Upper lobe of left lung (tissue), 6 donors: ENCODE measurements around the gene THEMIS. TPM values are rescaled to one million over a fixed set of nuclear protein-coding genes. Genes with fewer than 3 reads are reported as not detected.

Experiments used
- ATAC-seq, 2 donors: fragments of 200-7000 bp; cut with Tn5 transposase; one replicate each; pipeline ENCODE4 v1.9.1; 2022; ENCODE audit warnings: mild to moderate bottlenecking in 2 of 2, moderate library complexity in 2 of 2; ENCODE audit not compliant: low FRiP score in 2 of 2
- DNase-seq, 2 donors: peaks; one replicate each; pipeline ENCODE4 v3.0.0-alpha.2; 2019 to 2020
- H3K27ac ChIP-seq, 4 donors: fragments of 200-600 bp; sonication (generic); one replicate each; pipeline ENCODE4 v1.5.1; 2016 to 2019
- H3K27me3 ChIP-seq, 4 donors: fragments of 200-600 bp; sonication (generic); one replicate each; pipeline ENCODE4 v1.5.1; 2017 to 2019
- H3K36me3 ChIP-seq, 4 donors: fragments of 200-600 bp; sonication (generic); one replicate each; pipeline ENCODE4 v1.5.1; 2016 to 2019
- H3K4me1 ChIP-seq, 4 donors: fragments of 200-600 bp; sonication (generic); one replicate each; pipeline ENCODE4 v1.5.1; 2018 to 2019
- H3K4me3 ChIP-seq, 4 donors: fragments of 200-600 bp; sonication (generic); one replicate each; pipeline ENCODE4 v1.5.1; 2017 to 2019; ENCODE audit warnings: mild to moderate bottlenecking in 2 of 4, moderate library complexity in 1 of 4
- H3K9me3 ChIP-seq, 4 donors: fragments of 200-600 bp; sonication (generic); one replicate each; pipeline ENCODE4 v1.5.1; 2018 to 2019
- CTCF ChIP-seq, 6 experiments: fragments of 450-650 bp in 4 of 6; fragments of 200-600 bp in 2 of 6; sonication (generic) in 2 of 6; IDR thresholded peaks; one replicate each; pipeline ENCODE4 v1.5.1; 2016 to 2019; ENCODE audit warnings: antibody characterized with exemption in 6 of 6
- EP300 ChIP-seq, 4 donors: sonication (generic); formaldehyde crosslinking; IDR thresholded peaks; one replicate each; pipeline ENCODE4 v1.5.1; 2017; ENCODE audit warnings: antibody characterized with exemption in 4 of 4, control low read depth in 2 of 4
- POLR2A ChIP-seq, 4 donors: fragments of 450-650 bp; IDR thresholded peaks; one replicate each; pipeline ENCODE4 v1.5.1; 2016 to 2017; ENCODE audit warnings: antibody characterized with exemption in 4 of 4, mild to moderate bottlenecking in 2 of 4
- POLR2AphosphoS5 ChIP-seq, 2 donors: sonication (generic); formaldehyde crosslinking; IDR thresholded peaks; one replicate each; pipeline ENCODE4 v1.5.1; 2017; ENCODE audit warnings: antibody characterized with exemption in 2 of 2
- WGBS, 2 donors: methylation state at CpG; one replicate each; pipeline ENCODE4 v1.1.5; 2017 to 2018; 5-methylcytosine and 5-hydroxymethylcytosine counted together
- total RNA-seq, 6 donors: library from RNA; depleted of rRNA in 4 of 6; stranded (reverse); fragments of >200 nt in 4 of 6; gene quantifications; one replicate each; pipeline versions ENCODE4 v1.1.0 to v1.2.1, GENCODE V29; 2016 to 2021
- donor health status: DM: no; HTN: no; CAD: no; lungs with moderate emphysema.
- donor health status: DM: no; HTN: yes; CAD: no; lungs with severe emphysema.

The THEMIS gene
- total RNA-seq, 6 donors from 2014 or later, result 1.5 to 7.8 (median 2.2) TPM

DNA sequence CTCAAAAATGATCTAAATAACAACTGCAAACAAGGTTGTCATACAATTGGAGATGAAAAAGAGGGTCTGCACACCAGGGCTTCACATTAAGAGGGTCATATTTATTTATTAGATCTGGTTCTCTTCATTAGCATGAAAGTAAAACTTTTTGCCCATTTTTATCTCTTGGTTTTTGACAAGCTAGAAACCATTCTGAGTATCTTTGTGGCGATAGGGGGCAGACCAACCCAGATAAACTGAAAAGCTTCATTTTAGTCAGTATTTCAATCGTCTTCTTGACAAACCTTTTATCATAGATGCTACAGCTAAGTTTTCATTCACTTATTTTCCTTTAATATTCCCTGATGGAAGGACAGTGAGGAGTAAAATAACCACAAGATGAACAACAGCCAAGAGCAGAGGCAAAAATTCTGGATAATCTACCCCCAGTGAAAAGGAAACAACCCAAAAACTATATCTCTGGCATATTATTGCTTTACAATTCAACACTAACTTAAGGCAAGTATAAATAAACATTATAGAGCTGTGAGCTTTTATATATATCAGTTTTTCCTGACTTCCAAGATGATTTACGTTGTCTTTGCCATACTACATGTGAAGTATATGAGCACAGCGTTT, 45.2 kb downstream of the THEMIS start:
- Histone ChIP-seq H3K27ac (no peak overlapping the region), H3K9me3 (no peaks in the 10 kb centered on the region), H3K36me3 (no peaks in the 10 kb centered on the region), H3K4me1 (no peaks in the 10 kb centered on the region), H3K4me3 (no peak overlapping the region), H3K27me3 (no peaks in the 10 kb centered on the region)
- ATAC-seq (no peak), DNase-seq (no peak)
- no peak for TF ChIP-seq EP300 (IDR thresholded peaks at IDR 0.05)
- TF ChIP-seq POLR2A (IDR thresholded peaks at IDR 0.05), result no peak
- peak in 3 of 6 experiments; percentile 24 to 28 (median 25) for TF ChIP-seq CTCF (IDR thresholded peaks at IDR 0.05)
- TF ChIP-seq POLR2AphosphoS5 (IDR thresholded peaks at IDR 0.05), result no peak
- WGBS, 2 donors, result 57% methylated on average over 4 of the region's 4 CpGs

DNA sequence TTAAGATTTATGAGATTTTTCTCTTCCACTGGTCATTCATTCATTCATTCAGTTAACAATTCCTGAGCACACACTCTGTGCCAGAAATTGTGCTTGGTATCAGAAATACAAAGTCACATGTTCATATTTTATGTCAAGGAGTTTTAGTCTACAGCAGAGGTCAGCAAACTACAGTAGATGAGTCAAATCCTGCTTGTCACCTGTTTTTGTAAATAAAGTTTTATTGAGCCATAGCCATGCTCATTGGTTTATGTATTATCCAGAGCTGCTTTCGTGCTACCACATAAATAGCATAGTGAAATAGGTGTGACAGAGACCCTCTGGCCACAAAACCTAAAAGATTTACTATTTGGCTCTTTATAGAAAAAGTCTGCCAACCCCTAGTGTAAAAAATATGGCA, 46.8 kb downstream of the THEMIS start:
- Histone ChIP-seq H3K27ac (no peak overlapping the region), H3K4me1 (no peaks in the 10 kb centered on the region), H3K27me3 (no peaks in the 10 kb centered on the region), H3K9me3 (no peaks in the 10 kb centered on the region), H3K36me3 (no peaks in the 10 kb centered on the region), H3K4me3 (no peak overlapping the region)
- DNase-seq (no peak), ATAC-seq (no peak)
- WGBS, 2 donors, result 83 to 87% methylated on average over 1 of the region's 1 CpG
- TF ChIP-seq POLR2AphosphoS5 (IDR thresholded peaks at IDR 0.05) (no peak), CTCF (IDR thresholded peaks at IDR 0.05) (no peak), POLR2A (IDR thresholded peaks at IDR 0.05) (no peak), EP300 (IDR thresholded peaks at IDR 0.05) (no peak)

DNA sequence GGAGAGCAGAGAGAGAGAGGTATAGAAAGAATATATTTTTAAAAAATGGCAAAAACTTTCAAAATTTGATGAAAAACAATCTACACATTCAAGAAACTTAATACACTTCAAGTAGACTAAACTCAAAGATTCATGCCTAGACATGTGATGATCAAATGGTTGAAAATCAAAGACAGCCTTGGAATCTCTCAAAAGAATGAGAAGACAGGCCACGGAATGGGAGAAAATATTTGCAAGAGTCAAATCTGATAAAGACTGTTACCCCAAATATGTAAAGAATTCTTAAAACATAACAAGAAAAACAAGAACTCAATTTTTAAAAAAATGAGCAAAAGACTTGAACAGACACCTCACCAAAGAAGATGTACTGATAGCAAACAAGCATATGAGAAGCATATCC, 49.7 kb downstream of the THEMIS start:
- Histone ChIP-seq H3K36me3 (no peaks in the 10 kb centered on the region), H3K9me3 (no peaks in the 10 kb centered on the region), H3K27ac (no peak overlapping the region), H3K4me3 (no peak overlapping the region), H3K4me1 (no peaks in the 10 kb centered on the region), H3K27me3 (no peaks in the 10 kb centered on the region)
- ATAC-seq (no peak), DNase-seq (no peak)
- TF ChIP-seq EP300 (IDR thresholded peaks at IDR 0.05), result no peak
- WGBS, 2 donors, result 78 to 90% methylated on average over 1 of the region's 1 CpG

DNA sequence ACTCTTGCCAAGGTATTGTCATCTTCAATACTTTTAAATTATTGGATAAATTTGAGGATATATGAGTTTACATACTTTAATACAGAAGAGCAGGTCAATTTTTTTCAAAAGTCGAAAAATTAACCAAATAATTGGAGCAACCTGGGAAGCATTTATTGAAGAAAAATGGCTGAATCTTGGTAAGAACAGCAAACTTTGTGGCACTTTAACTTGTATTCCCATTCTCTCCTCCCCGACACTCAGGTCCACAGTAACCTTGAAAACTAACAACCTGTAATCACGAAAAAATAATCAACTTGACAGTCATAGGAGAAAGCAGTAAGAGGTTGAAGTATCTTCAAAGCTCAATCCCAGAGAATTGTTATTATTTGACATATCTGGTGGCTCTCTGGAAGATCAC, 55.6 kb downstream of the THEMIS start:
- Histone ChIP-seq H3K4me3 (no peak overlapping the region), H3K9me3 (no peaks in the 10 kb centered on the region), H3K36me3 (no peaks in the 10 kb centered on the region), H3K27me3 (no peaks in the 10 kb centered on the region), H3K4me1 (no peaks in the 10 kb centered on the region), H3K27ac (no peak overlapping the region)
- TF ChIP-seq CTCF (IDR thresholded peaks at IDR 0.05) (no peak), POLR2AphosphoS5 (IDR thresholded peaks at IDR 0.05) (no peak)
- ATAC-seq (no peak), DNase-seq (no peak)
- WGBS, 2 donors, result 84 to 86% methylated on average over 3 of the region's 3 CpGs

GRCh38 chr6:127844529-127844928, 56.3 kb downstream of the THEMIS start:
- no peak overlapping the region for H3K4me3 ChIP-seq
- no peak overlapping the region for H3K27ac ChIP-seq
- 58 to 76% methylated on average over 1 of the region's 1 CpG for whole genome bisulfite sequencing, 2 donors
- no peaks in the 10 kb centered on the region for H3K36me3 ChIP-seq
- H3K9me3 ChIP-seq, result no peaks in the 10 kb centered on the region
- ATAC-seq (no peak), DNase-seq (no peak)
- TF ChIP-seq CTCF (IDR thresholded peaks at IDR 0.05), result no peak
- no peak for TF ChIP-seq POLR2AphosphoS5 (IDR thresholded peaks at IDR 0.05)
- TF ChIP-seq POLR2A (IDR thresholded peaks at IDR 0.05), result no peak
- TF ChIP-seq EP300 (IDR thresholded peaks at IDR 0.05), result no peak
- H3K4me1 ChIP-seq, result no peaks in the 10 kb centered on the region
- H3K27me3 ChIP-seq, result no peaks in the 10 kb centered on the region
